K562 (cell line): ENCODE data around the gene MBNL1. TPM values are rescaled to one million over a fixed set of nuclear protein-coding genes. Genes with fewer than 3 reads are reported as not detected.

Experiments
- ATAC-seq: fragments of 200-7000 bp; cut with Tn5 transposase; 3 replicates; pipeline ENCODE4 v1.9.1; 2020; ENCODE audit warnings: moderate library complexity
- BruUV-seq: library from RNA; stranded (reverse); fragments of 400-500 nt; replicated peaks from 2 replicates; lab custom pipeline; 2021; lab: Mats Ljungman, UMichigan
- CTCF ChIA-PET: fragments of 300-600 bp; formaldehyde crosslinking; extraction: SDS; loops from one replicate; lab custom pipeline; 2021; ENCODE audit warnings: low intra/inter-chr PET ratio; lab: Yijun Ruan, JAX
- POLR2A ChIA-PET: fragments of 300-600, 350-650 bp; sonication (Branson Sonifier 250); formaldehyde crosslinking; extraction: SDS; loops from one replicate; lab custom pipeline; 2021; ENCODE audit warnings: antibody characterized with exemption, inconsistent platforms; lab: Yijun Ruan, JAX
- DNase-seq, 4 experiments: peaks; one replicate each; pipeline versions ENCODE4 v3.0.0 to v3.0.0-alpha.2; 2011 to 2018; ENCODE audit warnings: low spot score in 3 of 4, mixed read lengths in 3 of 4; ENCODE audit errors: extremely low read depth in 1 of 4
- FAIRE-seq: peaks from 2 replicates; lab custom pipeline; 2011; peaks lifted over from hg19 to GRCh38; lab: Jason Lieb, UNC
- H2AFZ ChIP-seq: 2 replicates; pipeline ENCODE4 v1.6.0; 2011; ENCODE audit warnings: low read depth, low read length, control low read depth, inconsistent platforms
- H3K27ac ChIP-seq: fragments of 200-600 bp; 3 replicates; pipeline ENCODE4 v1.8.0; 2011; ENCODE audit warnings: low read depth, mild to moderate bottlenecking, control low read depth, inconsistent platforms, low read length, moderate library complexity, mixed read lengths; ENCODE audit errors: extremely low read depth
- H3K27me3 ChIP-seq, 2 experiments: fragments of 300-600 bp in 1 of 2; 2 replicates in 1 of 2; 3 replicates in 1 of 2; pipeline versions ENCODE4 v1.6.0 to v1.8.0; 2011; ENCODE audit warnings: inconsistent platforms in 2 of 2, low read length in 2 of 2, mild to moderate bottlenecking in 1 of 2, mixed read lengths in 1 of 2, moderate library complexity in 1 of 2; ENCODE audit not compliant: control insufficient read depth in 2 of 2, insufficient read depth in 2 of 2
- H3K36me3 ChIP-seq: fragments of 300-600 bp; 3 replicates; pipeline ENCODE4 v1.8.0; 2011; ENCODE audit warnings: mild to moderate bottlenecking, low read length, inconsistent platforms; ENCODE audit not compliant: control insufficient read depth, insufficient read depth
- H3K4me1 ChIP-seq, 2 experiments: fragments of 200-600 bp in 1 of 2; replicated peaks in 1 of 2; 2 replicates in 1 of 2; 3 replicates in 1 of 2; pipeline versions ENCODE4 v1.5.1 to v1.8.0; 2011; ENCODE audit warnings: inconsistent platforms in 2 of 2, low read length in 2 of 2, mild to moderate bottlenecking in 1 of 2, mixed read lengths in 1 of 2, moderate library complexity in 1 of 2; ENCODE audit not compliant: control insufficient read depth in 2 of 2, insufficient read depth in 2 of 2
- H3K4me2 ChIP-seq: 2 replicates; pipeline ENCODE4 v1.6.1; 2011; ENCODE audit warnings: low read length, control low read depth, inconsistent platforms, mixed read lengths; ENCODE audit not compliant: insufficient read depth
- H3K4me3 ChIP-seq: fragments of 200-600 bp; sonication (generic), shearing (Covaris generic); 2 replicates; pipeline ENCODE4 v1.5.1; 2016; ENCODE audit warnings: control low read depth, inconsistent platforms
- H3K79me2 ChIP-seq: fragments of 200-600 bp; 3 replicates; pipeline ENCODE4 v1.8.0; 2011; ENCODE audit warnings: low read length, inconsistent platforms; ENCODE audit not compliant: control insufficient read depth, insufficient read depth
- H3K9ac ChIP-seq, 2 experiments: 2 replicates each; pipeline versions ENCODE4 v1.6.0 to v1.6.1; 2011; ENCODE audit warnings: low read depth in 2 of 2, low read length in 2 of 2, control low read depth in 1 of 2, inconsistent platforms in 1 of 2, mild to moderate bottlenecking in 1 of 2, mixed read lengths in 1 of 2; ENCODE audit not compliant: insufficient read depth in 1 of 2
- H3K9me1 ChIP-seq: one replicate; pipeline ENCODE4 v1.6.0; 2011; ENCODE audit warnings: inconsistent platforms, mild to moderate bottlenecking, low read length, moderate library complexity; ENCODE audit not compliant: control insufficient read depth, insufficient read depth
- H3K9me3 ChIP-seq: replicated peaks from 2 replicates; pipeline ENCODE4 v1.5.1; 2011; ENCODE audit warnings: low read depth, low read length, inconsistent platforms; ENCODE audit not compliant: control insufficient read depth, insufficient read depth
- H4K20me1 ChIP-seq: replicated peaks from 2 replicates; pipeline ENCODE4 v1.6.1; 2011; ENCODE audit warnings: low read length, inconsistent platforms, mixed read lengths; ENCODE audit not compliant: control insufficient read depth, insufficient read depth
- BCL6 ChIP-seq: fragments of 250-450 bp; sonication (Bioruptor Pico); IDR thresholded peaks from 2 replicates; pipeline ENCODE4 v1.4.0; 2020
- CHAMP1 ChIP-seq: fragments of 450-650 bp; IDR thresholded peaks from 2 replicates; pipeline ENCODE4 v1.6.1; 2016; ENCODE audit warnings: mild to moderate bottlenecking
- FOXP1 ChIP-seq: sonication (generic); formaldehyde crosslinking; IDR thresholded peaks from 2 replicates; pipeline ENCODE4 v1.8.0; 2022; ENCODE audit warnings: mild to moderate bottlenecking, missing genetic modification reagents
- NR2C1 ChIP-seq, 2 experiments: fragments of 450-650 bp; IDR thresholded peaks; 2 replicates each; pipeline ENCODE4 v1.6.1; 2017; ENCODE audit warnings: mild to moderate bottlenecking in 2 of 2, antibody characterized with exemption in 1 of 2, inconsistent platforms in 1 of 2, missing compliant biosample characterization in 1 of 2, missing genetic modification characterization in 1 of 2
- NR2F6 ChIP-seq: fragments of 450-650 bp; formaldehyde crosslinking; IDR thresholded peaks from 2 replicates; pipeline ENCODE4 v1.4.0; 2020; ENCODE audit warnings: mild to moderate bottlenecking
- PHF8 ChIP-seq: fragments of 200-600 bp; sonication (generic); IDR thresholded peaks from 2 replicates; pipeline ENCODE4 v1.6.1; 2012; ENCODE audit warnings: mixed run types, mild to moderate bottlenecking, inconsistent platforms, low read length, moderate library complexity, borderline replicate concordance
- TAF9B ChIP-seq: fragments of 450-650 bp; IDR thresholded peaks from 2 replicates; pipeline ENCODE4 v1.6.1; 2018; ENCODE audit warnings: mild to moderate bottlenecking; ENCODE audit not compliant: partially characterized antibody
- WGBS: fragments of 100-300 bp; shearing (Covaris generic); methylation state at CpG from one replicate; pipeline ENCODE4 v1.1.6; 2016; ENCODE audit warnings: low coverage, mixed read lengths; ENCODE audit not compliant: insufficient coverage; ENCODE audit errors: missing lambda C conversion rate; 5-methylcytosine and 5-hydroxymethylcytosine counted together
- in situ Hi-C: fragments of 300-500 bp; cut with MboI; formaldehyde crosslinking; loops from 4 replicates; pipeline ENCODE4 v1.15.0; 2018; ENCODE audit warnings: inconsistent platforms, mixed read lengths
- intact Hi-C: fragments of 100-400 bp; cut with micrococcal nuclease; formaldehyde crosslinking; loops from 2 replicates; pipeline ENCODE4 v1.14.2; 2022
- polyA plus RNA-seq, 8 experiments: library from polyadenylated mRNA; depleted of rRNA in 4 of 8; stranded (reverse) in 5 of 8; unstranded in 3 of 8; fragments of >200 nt; fragmentation: Nextera tagmentation in 2 of 8; fragmentation: Illumina TruSeq in 1 of 8; extraction: Ambion mirVana in 2 of 8; extraction: Trizol in 1 of 8; gene quantifications; 2 replicates each; pipeline versions ENCODE4 v1.2.1 to v1.2.3, GENCODE V29; 2011 to 2014; ENCODE audit warnings: inconsistent platforms in 1 of 8, missing spikeins in 1 of 8
- total RNA-seq, 7 experiments: library from RNA; depleted of rRNA in 6 of 7; stranded (reverse); fragments of >200 nt in 6 of 7; fragmentation: Illumina TruSeq in 2 of 7; extraction: Trizol in 2 of 7; gene quantifications; 2 replicates each; pipeline versions ENCODE4 v1.2.1 to v1.2.3, GENCODE V29; 2011 to 2021; ENCODE audit warnings: low replicate concordance in 1 of 7

Gene MBNL1
- total and polyA plus RNA-seq, 9 of the 15 experiments (the other 6 are each of a cell fraction or from before 2014, with no cell fraction given) = 70.3 to 243 (median 220) TPM

DNA sequence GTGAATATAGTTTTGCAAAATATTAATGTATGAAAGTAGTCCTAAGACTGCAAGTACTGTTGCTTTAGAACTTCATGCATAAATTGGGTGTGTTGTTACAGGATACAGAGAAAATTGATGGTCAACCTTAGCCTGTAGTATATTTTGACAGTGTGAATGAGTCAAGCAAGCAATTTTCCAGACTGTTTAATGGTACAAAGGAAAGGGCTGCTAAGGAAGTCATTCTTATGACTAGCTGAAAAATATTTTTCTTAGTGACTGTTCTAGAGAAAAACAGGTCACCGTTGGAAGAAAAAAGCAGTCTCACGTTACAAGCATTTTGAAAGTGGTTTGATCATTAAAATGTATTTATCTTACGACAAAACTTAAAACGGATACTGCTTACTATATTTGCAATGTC is 49.2 kb downstream of the MBNL1 start:
- H3K27me3 ChIP-seq = no peaks in the 10 kb centered on the region
- no peak overlapping the region for H3K4me3 ChIP-seq
- H3K27ac ChIP-seq = peak overlapping the region; percentile 38; the same call in 1 of the 3 replicates
- in situ Hi-C loops = no loop called here
- no peaks in the 10 kb centered on the region for H3K9me3 ChIP-seq
- ATAC-seq (no peak), DNase-seq (no peak), FAIRE-seq (no peak)
- H2AFZ ChIP-seq = no peak overlapping the region
- H3K36me3 ChIP-seq = peaks cover 66% of the 10 kb centered on the region; the same call in 2 of the 3 replicates
- BruUV-seq = no TSS peak
- TF ChIP-seq PHF8 = no peak
- no peak for TF ChIP-seq FOXP1
- no peak for TF ChIP-seq NR2C1 (IDR thresholded peaks at IDR 0.05)
- no peak for TF ChIP-seq NR2C1 (tag; IDR thresholded peaks at IDR 0.05)
- TF ChIP-seq CHAMP1 = 0 out of 2 replicates have a peak, but pooled peaks have one; percentile 10
- no peak for TF ChIP-seq NR2F6 (CRISPR knock-in tag)
- TF ChIP-seq TAF9B = no peak
- no peak for TF ChIP-seq BCL6 (CRISPR knock-in tag)
- intact Hi-C loops = loop anchor here (10.0 kb wide), 1 partner anchor 127 kb away; no protein-coding TSS in a partner anchor
- H4K20me1 ChIP-seq = peaks cover 5% of the 10 kb centered on the region
- no peaks in the 10 kb centered on the region for H3K9me1 ChIP-seq
- peaks cover 100% of the 10 kb centered on the region for H3K79me2 ChIP-seq
- WGBS = 67% methylated on average over 4 of the region's 4 CpGs
- peaks cover 5 to 49% of the 10 kb centered on the region in 2 experiments; a peak in 3 of 5 replicates for H3K4me1 ChIP-seq
- POLR2A ChIA-PET = interaction anchor here (0.7 to 2.7 kb wide), 4 partner anchors 10 to 12 kb away, joined by 3 to 9 read pairs (median 4); no protein-coding TSS in a partner anchor
- H3K9ac ChIP-seq = no peak overlapping the region
- no peak overlapping the region for H3K4me2 ChIP-seq
- CTCF ChIA-PET = no interaction called here
